Kidney (tissue), 14 donors: Measurements from ENCODE around the gene C6. TPM values are rescaled to one million over a fixed set of nuclear protein-coding genes. Genes with fewer than 3 reads are reported as not detected.
A peak's percentile ranks its signal among the peaks of the same experiment; 100 is the strongest.

Experiments
- DNase-seq, 5 donors: peaks; one replicate each; pipeline ENCODE4 v3.0.0-alpha.2; 2013 to 2020
- FAIRE-seq: peaks from 2 replicates; lab custom pipeline; 2012; peaks lifted over from hg19 to GRCh38; lab: Jason Lieb, UNC
- H3K27ac ChIP-seq, 2 donors: one replicate each; pipeline ENCODE4 v1.7.0; 2013; ENCODE audit warnings: low read depth in 2 of 2, low read length in 2 of 2, inconsistent platforms in 1 of 2
- H3K27me3 ChIP-seq: one replicate; pipeline ENCODE4 v1.7.1; 2013; ENCODE audit warnings: low read length, inconsistent platforms; ENCODE audit not compliant: control insufficient read depth, insufficient read depth
- H3K36me3 ChIP-seq, 3 donors: one replicate each; pipeline versions ENCODE4 v1.7.0 to v1.7.1; 2013; ENCODE audit warnings: low read length in 3 of 3, control low read depth in 1 of 3, inconsistent platforms in 1 of 3; ENCODE audit not compliant: insufficient read depth in 3 of 3, control insufficient read depth in 2 of 3
- H3K4me1 ChIP-seq, 3 donors: one replicate each; pipeline versions ENCODE4 v1.7.0 to v1.7.1; 2013; ENCODE audit warnings: low read length in 3 of 3, inconsistent platforms in 1 of 3, low read depth in 1 of 3; ENCODE audit not compliant: control insufficient read depth in 2 of 3, insufficient read depth in 2 of 3
- H3K4me3 ChIP-seq, 3 donors: one replicate each; pipeline versions ENCODE4 v1.7.0 to v1.8.1; 2013; ENCODE audit warnings: low read length in 3 of 3, control low read depth in 1 of 3, inconsistent platforms in 1 of 3
- H3K9ac ChIP-seq, 3 donors: one replicate each; pipeline versions ENCODE4 v1.7.0 to v1.7.1; 2013; ENCODE audit warnings: low read length in 3 of 3, control low read depth in 1 of 3, inconsistent platforms in 1 of 3
- H3K9me3 ChIP-seq, 3 donors: one replicate each; pipeline versions ENCODE4 v1.7.0 to v1.7.1; 2013; ENCODE audit warnings: low read length in 3 of 3, control low read depth in 1 of 3, inconsistent platforms in 1 of 3; ENCODE audit not compliant: control insufficient read depth in 2 of 3, insufficient read depth in 1 of 3
- CTCF ChIP-seq: IDR thresholded peaks from 3 replicates; pipeline ENCODE4 v1.5.1; 2012; ENCODE audit warnings: mild to moderate bottlenecking, moderate library complexity, borderline replicate concordance; ENCODE audit not compliant: insufficient read depth; ENCODE audit errors: extremely low read depth
- intact Hi-C: fragments of 100-400 bp; cut with DNase I; formaldehyde crosslinking; loops from one replicate; pipeline ENCODE4 v1.11.1; 2022
- polyA plus RNA-seq: library from polyadenylated mRNA; stranded (reverse); fragments of 350-450 nt; fragmentation: Illumina TruSeq; extraction: RNeasy Lipid Tissue Mini Kit (QIAGEN cat#74804); gene quantifications from one replicate; pipeline ENCODE4 v1.2.3, GENCODE V29; 2014; ENCODE audit warnings: low read depth, low replicate concordance; ENCODE audit not compliant: insufficient read depth
- total RNA-seq: library from RNA; stranded (reverse); fragmentation: NEBNext Ultra II Directional; extraction: Animal tissue kit (Norgen Biotek cat#: 25700); gene quantifications from one replicate; pipeline ENCODE4 v1.2.1, GENCODE V29; 2021
- donor health status: control.
- donor health status: control.
- donor health status: control.
- donor health status: control.
- donor health status: control.
- donor health status: DM: yes; HTN: yes; CAD: no.
- donor health status: Normal renal cell carcinoma (clear cell type).

C6 gene
- total and polyA plus RNA-seq, 2 donors from 2014 or later = 5.2 to 46.2 TPM

- Histone ChIP-seq H3K9me3 (no peaks in the 10 kb centered on the region), H3K27ac (no peak overlapping the region), H3K9ac (no peak overlapping the region), H3K36me3 (no peaks in the 10 kb centered on the region), H3K27me3 (no peaks in the 10 kb centered on the region), H3K4me1 (no peaks in the 10 kb centered on the region), H3K4me3 (no peak overlapping the region)
- DNase-seq = no peak
- FAIRE-seq = no peak
- intact Hi-C loops = no loop called here
- no peak for TF ChIP-seq CTCF
Measured at GRCh38 chr5:41143131-41143901, 70.0 kb downstream of the C6 start.

GRCh38 chr5:41127967-41128690 is 85.2 kb downstream of the C6 start:
- H3K36me3 ChIP-seq = no peaks in the 10 kb centered on the region
- TF ChIP-seq CTCF = no peak
- H3K4me1 ChIP-seq = no peaks in the 10 kb centered on the region
- no peak overlapping the region for H3K4me3 ChIP-seq
- no peaks in the 10 kb centered on the region for H3K27me3 ChIP-seq
- FAIRE-seq = no peak
- H3K9me3 ChIP-seq = no peaks in the 10 kb centered on the region
- no peak overlapping the region for H3K9ac ChIP-seq
- DNase-seq = peak in 1 of 5 donors; percentile 25
- no peak overlapping the region for H3K27ac ChIP-seq
- intact Hi-C loops = no loop called here

- Histone ChIP-seq H3K4me3 (no peak overlapping the region), H3K4me1 (no peaks in the 10 kb centered on the region), H3K36me3 (no peaks in the 10 kb centered on the region), H3K27ac (no peak overlapping the region), H3K9ac (no peak overlapping the region), H3K9me3 (no peaks in the 10 kb centered on the region), H3K27me3 (no peaks in the 10 kb centered on the region)
- DNase-seq = no peak
- TF ChIP-seq CTCF = no peak
- intact Hi-C loops = no loop called here
- no peak for FAIRE-seq
Measured at GRCh38 chr5:41122459-41122858, 90.9 kb downstream of the C6 start.
